MG63 (cell line): Measurements from ENCODE around the gene SCRN2. TPM values are rescaled to one million over a fixed set of nuclear protein-coding genes. Genes with fewer than 3 reads are reported as not detected.

Experiments used
- DNase-seq: peaks from one replicate; pipeline ENCODE4 v3.0.0-alpha.2; 2020
- H3K27me3 ChIP-seq: fragments of 250-450 bp; sonication (Bioruptor Pico); 2 replicates; pipeline ENCODE4 v1.5.1; 2020; ENCODE audit warnings: mild to moderate bottlenecking, moderate library complexity
- H3K36me3 ChIP-seq: fragments of 250-450 bp; sonication (Bioruptor Pico); 2 replicates; pipeline ENCODE4 v1.5.1; 2020; ENCODE audit warnings: mild to moderate bottlenecking, moderate library complexity
- H3K4me3 ChIP-seq: fragments of 250-450 bp; sonication (Bioruptor Pico); 2 replicates; pipeline ENCODE4 v1.5.1; 2020; ENCODE audit warnings: mild to moderate bottlenecking, moderate library complexity
- H3K9me3 ChIP-seq: fragments of 250-450 bp; sonication (Bioruptor Pico); 2 replicates; pipeline ENCODE4 v1.5.1; 2020; ENCODE audit warnings: mild to moderate bottlenecking, moderate library complexity
- total RNA-seq: library from RNA; depleted of rRNA; stranded (reverse); fragments of >200 nt; shearing (Covaris generic); gene quantifications from 2 replicates; pipeline ENCODE4 v1.2.3, GENCODE V29; 2014; ENCODE audit warnings: low replicate concordance; rRNA removed

SCRN2 gene
- 41.8 and 45.0 TPM in 2 replicates for total RNA-seq

GRCh38 chr17:47840742-47841487 is at the start of gene SCRN2:
SCRN2 (minus strand) TSS chr17:47841273; CDS start chr17:47840843, 430 bp downstream.
- H3K36me3 ChIP-seq = no peaks in the 10 kb centered on the region; the same call in 1 of the 2 replicates
- H3K27me3 ChIP-seq = no peaks in the 10 kb centered on the region
- peak within 1 kb of the TSS; percentile 70 for H3K4me3 ChIP-seq
- H3K9me3 ChIP-seq = no peaks in the 10 kb centered on the region
- DNase-seq = peak; percentile 90

- H3K9me3 ChIP-seq = no peaks in the 10 kb centered on the region
- no peaks in the 10 kb centered on the region for H3K36me3 ChIP-seq
- DNase-seq = peak; percentile 74
- no peaks in the 10 kb centered on the region for H3K27me3 ChIP-seq
- H3K4me3 ChIP-seq = no peak overlapping the region
These were observed 48.9 kb upstream of the SCRN2 start for GRCh38 chr17:47889734-47890529.

GRCh38 chr17:47888293-47888692 is 47.2 kb upstream of the SCRN2 start:
- H3K27me3 ChIP-seq = no peaks in the 10 kb centered on the region
- no peaks in the 10 kb centered on the region for H3K36me3 ChIP-seq
- no peaks in the 10 kb centered on the region for H3K9me3 ChIP-seq
- no peak for DNase-seq
- no peak overlapping the region for H3K4me3 ChIP-seq

DNA sequence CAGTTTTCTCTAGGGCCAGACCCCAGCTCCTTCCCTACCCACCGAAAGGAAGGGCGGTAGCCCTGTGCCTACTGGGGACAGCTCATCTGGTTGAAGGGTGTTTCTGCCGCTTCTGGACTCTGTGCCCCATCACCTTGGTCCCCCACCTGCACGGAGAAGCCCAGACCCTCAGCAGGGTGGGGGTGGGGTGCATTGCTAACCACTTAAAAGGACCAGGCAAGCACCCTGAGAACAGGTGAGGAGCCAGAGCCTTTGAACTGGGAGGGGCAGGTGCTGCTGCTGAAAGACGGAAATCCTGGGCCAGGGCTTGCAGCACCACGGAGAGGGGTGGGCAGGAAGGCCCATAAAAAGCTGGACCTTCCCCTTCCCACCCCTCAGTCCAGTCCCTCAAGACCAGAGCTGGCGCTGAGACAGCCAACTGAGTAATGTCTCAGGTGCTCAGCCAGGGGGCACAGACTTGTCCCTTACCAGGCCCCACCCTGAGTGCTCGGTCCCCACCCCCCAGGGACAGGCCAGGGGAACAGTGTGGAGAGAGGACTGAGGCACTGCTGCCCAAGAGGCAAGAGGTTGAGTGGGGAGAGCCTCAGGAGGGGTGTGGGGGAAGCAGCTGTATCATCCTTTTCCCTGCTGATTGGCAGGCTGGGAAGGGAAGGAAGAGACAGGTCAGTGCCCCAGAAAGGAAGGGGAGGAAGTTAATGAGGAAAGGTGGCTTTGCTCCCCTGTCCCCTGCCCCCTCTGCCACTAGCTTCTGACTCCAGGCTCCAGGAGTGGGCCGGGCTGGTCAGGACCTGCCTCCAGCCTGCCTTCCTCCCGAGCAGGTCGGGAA is 44.0 kb upstream of the SCRN2 start:
- Histone ChIP-seq H3K9me3 (no peaks in the 10 kb centered on the region), H3K4me3 (no peak overlapping the region), H3K36me3 (no peaks in the 10 kb centered on the region), H3K27me3 (no peaks in the 10 kb centered on the region)
- DNase-seq = no peak

- Histone ChIP-seq H3K36me3 (no peaks in the 10 kb centered on the region), H3K27me3 (no peaks in the 10 kb centered on the region)
- DNase-seq = no peak
These were observed 43.3 kb upstream of the SCRN2 start for GRCh38 chr17:47884427-47884740.

GRCh38 chr17:47883589-47884426 is 42.7 kb upstream of the SCRN2 start:
- no peaks in the 10 kb centered on the region for H3K36me3 ChIP-seq
- H3K27me3 ChIP-seq = no peaks in the 10 kb centered on the region
- H3K9me3 ChIP-seq = no peaks in the 10 kb centered on the region
- no peak for DNase-seq
- no peak overlapping the region for H3K4me3 ChIP-seq

More at GRCh38 chr17:47884427-47884740, 43.3 kb upstream of the SCRN2 start:
- H3K9me3 ChIP-seq = no peaks in the 10 kb centered on the region
- no peak overlapping the region for H3K4me3 ChIP-seq

DNA sequence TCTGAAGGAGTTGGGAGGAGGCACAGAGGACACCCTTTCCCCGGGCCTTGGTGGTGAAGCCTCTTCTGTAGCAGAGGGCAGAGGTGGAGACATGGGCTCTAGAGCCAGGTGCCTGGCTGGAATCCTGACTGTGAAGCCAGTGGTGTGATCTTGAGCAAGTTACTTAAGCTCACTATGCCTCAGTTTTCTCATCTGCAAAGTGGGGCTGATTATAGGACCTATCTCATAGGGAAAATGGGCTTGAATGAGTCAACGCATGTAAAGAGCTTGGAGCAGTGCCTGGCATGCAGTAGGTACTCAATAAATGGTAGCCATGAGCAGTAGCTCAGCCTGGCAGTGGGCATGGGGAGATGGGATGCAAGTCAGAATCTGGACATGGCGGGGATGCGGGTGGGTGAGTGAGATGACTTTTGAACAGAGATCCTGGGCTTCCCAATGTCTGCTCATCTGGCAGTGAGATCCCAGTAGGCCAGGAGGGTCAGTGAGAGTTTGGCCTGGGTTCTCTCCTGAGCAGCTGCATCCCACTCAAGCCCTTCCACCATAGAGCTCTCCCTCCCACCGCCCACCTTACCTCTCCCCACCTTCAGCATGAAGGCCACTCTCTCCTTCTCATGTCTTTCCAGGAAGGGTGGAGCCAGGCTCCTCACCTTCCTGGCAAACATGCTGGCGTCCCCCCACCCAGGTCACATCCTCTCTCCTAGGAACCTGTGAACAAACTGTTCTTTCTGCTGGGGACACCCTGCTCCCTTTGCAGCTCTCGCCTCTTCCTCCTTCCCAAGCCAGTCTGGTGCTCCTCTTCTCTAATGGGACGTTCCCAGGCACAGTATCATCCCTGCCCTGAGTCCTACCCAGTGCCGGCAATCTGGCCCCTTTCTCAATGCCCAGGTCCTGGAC is 41.9 kb upstream of the SCRN2 start:
- DNase-seq = no peak
- H3K36me3 ChIP-seq = no peaks in the 10 kb centered on the region
- H3K4me3 ChIP-seq = peak overlapping the region; percentile 29
- no peaks in the 10 kb centered on the region for H3K27me3 ChIP-seq
- H3K9me3 ChIP-seq = no peaks in the 10 kb centered on the region

- peak overlapping the region; percentile 29 for H3K4me3 ChIP-seq
- no peaks in the 10 kb centered on the region for H3K9me3 ChIP-seq
- H3K27me3 ChIP-seq = no peaks in the 10 kb centered on the region
- peak; percentile 83 for DNase-seq
- H3K36me3 ChIP-seq = no peaks in the 10 kb centered on the region
These were observed 41.2 kb upstream of the SCRN2 start for GRCh38 chr17:47882247-47882646.

DNA sequence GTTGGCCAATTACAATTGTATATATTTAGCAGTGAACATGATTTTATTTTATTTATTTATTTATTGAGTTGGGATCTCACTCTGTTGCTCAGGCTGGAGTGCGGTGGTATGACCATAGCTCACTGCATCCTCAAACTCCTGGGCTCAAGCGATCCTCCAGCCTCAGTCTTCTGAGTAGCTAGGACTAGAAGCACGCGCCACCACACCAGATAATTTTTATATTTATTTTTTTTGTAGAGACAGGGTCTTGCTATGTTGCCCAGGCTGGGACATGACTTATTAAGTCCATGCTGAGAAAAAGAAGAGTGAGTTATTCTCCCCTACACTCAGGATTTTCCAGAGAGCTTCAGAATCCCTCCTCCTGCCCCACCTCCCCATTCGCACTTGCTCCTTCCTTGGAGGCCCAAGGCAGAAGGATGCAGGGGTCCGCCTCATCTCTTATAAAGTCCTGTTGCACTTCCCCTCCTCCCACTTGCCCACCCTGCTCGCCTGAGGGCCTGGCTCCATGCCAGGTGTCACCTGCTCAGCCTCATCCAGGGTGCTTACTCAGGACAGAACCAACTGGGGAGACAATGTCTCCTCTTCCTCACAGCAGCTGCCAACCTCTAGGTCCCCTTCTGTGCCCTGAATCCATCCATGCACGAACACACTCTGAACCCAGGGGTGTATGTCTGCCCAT is 38.8 kb upstream of the SCRN2 start:
- Histone ChIP-seq H3K36me3 (no peaks in the 10 kb centered on the region), H3K27me3 (no peaks in the 10 kb centered on the region), H3K4me3 (no peak overlapping the region), H3K9me3 (no peaks in the 10 kb centered on the region)
- no peak for DNase-seq

DNA sequence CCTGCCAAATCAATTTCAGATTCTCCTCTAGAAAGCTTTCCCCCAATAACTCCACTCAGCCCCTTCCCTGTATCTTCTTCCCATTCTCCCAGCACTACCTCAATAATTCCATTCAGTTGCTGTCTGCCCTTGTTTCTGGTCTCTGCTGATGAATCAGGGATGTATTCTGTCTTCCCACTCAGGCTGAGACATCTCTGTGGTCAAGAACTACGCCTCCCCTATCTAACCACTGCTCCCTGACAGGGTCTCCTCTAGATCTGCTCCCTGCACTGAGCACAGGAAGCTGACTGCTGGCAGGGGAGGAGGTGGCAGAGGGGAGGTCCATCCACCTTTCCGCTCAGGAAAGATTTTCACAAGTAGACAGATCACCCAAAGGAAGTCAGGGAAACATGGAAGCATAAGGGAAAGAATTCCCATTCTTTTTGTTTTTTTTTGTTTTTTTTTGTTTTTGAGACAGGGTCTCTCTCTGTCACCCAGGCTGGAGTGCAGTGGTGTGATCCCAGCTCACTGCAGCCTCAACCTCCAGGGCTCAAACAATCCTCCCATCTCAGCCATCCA is 38.0 kb upstream of the SCRN2 start:
- H3K36me3 ChIP-seq = no peaks in the 10 kb centered on the region
- H3K4me3 ChIP-seq = no peak overlapping the region
- DNase-seq = no peak
- no peaks in the 10 kb centered on the region for H3K27me3 ChIP-seq
- no peaks in the 10 kb centered on the region for H3K9me3 ChIP-seq

GRCh38 chr17:47878203-47879027 is 37.3 kb upstream of the SCRN2 start:
- H3K9me3 ChIP-seq = no peaks in the 10 kb centered on the region
- H3K27me3 ChIP-seq = no peaks in the 10 kb centered on the region
- DNase-seq = no peak
- no peaks in the 10 kb centered on the region for H3K36me3 ChIP-seq
- H3K4me3 ChIP-seq = no peak overlapping the region

GRCh38 chr17:47877368-47878034 is 36.4 kb upstream of the SCRN2 start:
- Histone ChIP-seq H3K36me3 (no peaks in the 10 kb centered on the region), H3K27me3 (no peaks in the 10 kb centered on the region), H3K4me3 (no peak overlapping the region), H3K9me3 (no peaks in the 10 kb centered on the region)
- DNase-seq = no peak
